HG03575 (cell line): ENCODE data around the gene METTL1.
"Not testable (repeated sequence)": the region's sequence is repeated elsewhere in the genome, so short reads cannot be mapped to it uniquely, and the experiment has no call there.

Source experiments
- ATAC-seq: cut with Tn5 transposase; IDR thresholded peaks from one replicate; pipeline ENCODE4 v1.9.1; 2021; ENCODE audit not compliant: unreplicated experiment, insufficient number of reproducible peaks, low FRiP score; ENCODE audit errors: extremely low read depth

Gene METTL1

GRCh38 chr12:57730336-57731067 lies 41.4 kb downstream of the METTL1 start:
- ATAC-seq = no peak

DNA sequence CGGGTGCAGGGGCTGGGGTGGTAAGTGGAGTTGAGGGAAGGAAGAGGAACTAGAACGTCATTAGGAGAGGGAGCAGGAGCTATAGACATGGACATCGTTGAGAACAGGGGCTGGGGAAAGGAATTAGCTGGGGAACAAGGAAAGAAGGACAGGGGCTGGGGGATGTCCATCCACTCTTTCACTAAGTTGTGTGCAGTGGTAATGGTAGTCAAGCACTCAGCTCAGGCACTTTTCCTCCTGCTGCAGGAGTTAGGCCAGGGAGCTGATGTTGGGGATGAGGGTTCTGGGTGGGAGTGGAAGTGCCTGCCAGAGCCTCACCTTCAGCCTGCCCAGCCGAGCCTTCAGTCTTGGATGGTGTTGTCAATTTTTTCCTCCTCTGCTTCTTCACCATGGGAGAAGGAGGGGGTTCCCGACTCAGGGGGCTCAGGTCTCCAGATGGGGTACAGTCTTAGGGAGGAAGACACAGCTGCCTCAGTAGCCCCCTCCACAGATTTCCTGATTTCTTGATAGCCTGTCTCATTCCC lies 42.5 kb downstream of the METTL1 start:
- no peak for ATAC-seq

GRCh38 chr12:57727758-57728395 lies 44.0 kb downstream of the METTL1 start:
- no peak for ATAC-seq

DNA sequence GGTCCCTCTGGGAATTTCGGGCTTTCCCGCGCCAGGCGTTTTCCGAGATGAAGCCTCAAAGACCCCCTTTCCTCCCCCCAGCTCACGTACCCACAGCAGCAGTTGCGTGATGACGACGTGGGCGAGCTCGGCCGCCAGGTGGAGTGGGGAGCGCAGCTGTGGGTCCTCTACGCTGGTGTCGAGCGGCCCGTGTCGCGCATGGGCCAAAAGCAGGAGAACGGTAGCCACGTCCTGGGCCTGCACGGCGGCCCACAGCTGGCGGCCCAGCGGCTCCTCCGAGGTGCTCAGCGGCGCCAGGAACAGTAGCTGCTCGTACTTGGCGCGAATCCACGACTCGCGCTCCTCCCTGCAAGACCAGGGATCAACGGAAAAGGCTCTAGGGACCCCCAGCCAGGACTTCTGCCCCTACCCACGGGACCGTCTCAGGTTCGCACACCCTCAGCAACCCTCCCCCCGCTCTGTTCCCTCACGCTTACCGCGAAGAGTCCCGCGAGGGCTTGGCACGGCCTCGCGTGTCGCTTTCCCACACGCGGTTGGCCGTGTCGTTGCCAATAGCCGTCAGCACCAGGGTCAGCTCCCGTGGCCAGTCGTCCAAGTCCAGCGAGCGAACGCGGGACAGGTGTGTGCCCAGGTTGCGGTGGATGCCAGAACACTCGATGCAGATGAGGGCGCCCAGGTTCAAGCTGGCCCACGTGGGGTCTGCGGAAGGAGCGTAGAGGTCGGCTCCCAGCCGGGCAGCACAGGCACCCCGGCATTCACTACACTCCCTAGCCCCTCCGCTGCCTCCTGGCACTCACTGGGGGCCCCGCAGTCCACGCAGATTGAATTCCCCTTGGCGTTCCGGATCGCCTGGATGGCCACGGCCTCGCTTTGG lies 44.8 kb downstream of the METTL1 start:
- ATAC-seq = no peak

- ATAC-seq = no peak
Measured at GRCh38 chr12:57726151-57726883, 45.6 kb downstream of the METTL1 start.

DNA sequence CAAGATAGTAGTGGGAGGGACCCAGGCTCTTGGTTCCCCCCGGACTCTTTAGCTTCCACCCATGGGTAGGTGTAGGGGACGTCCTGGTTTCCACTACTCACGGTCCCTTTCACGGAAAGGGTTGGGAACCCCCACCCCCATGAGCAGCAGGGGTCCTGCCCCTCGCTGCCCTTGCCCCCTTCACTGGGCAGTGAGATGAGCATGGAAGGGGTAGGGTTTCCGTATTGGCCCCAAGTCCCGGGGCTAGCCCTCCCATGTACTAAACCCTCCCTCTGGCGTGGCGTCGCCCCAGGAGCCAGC lies 46.1 kb downstream of the METTL1 start:
- ATAC-seq = no peak

- no peak for ATAC-seq
Measured at GRCh38 chr12:57724936-57725740, 46.8 kb downstream of the METTL1 start.

- no peak for ATAC-seq
Measured at GRCh38 chr12:57724003-57724935, 47.6 kb downstream of the METTL1 start.

DNA sequence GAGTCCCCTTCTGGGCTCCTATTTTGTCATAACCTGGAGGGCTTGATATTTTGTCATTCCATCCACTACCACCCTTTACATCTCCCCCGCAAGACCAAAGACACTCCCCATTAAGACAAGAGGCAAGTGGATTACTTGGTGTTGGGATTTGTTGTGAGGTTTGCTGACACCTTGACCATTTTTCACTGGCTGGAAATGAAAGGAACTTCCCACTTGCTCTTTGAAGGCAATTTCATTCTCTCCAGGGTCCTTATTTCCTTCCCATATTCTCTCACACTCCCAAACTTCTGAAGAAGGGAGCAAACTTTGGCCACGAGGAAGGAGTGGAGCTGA lies 48.3 kb downstream of the METTL1 start:
- no peak for ATAC-seq

DNA sequence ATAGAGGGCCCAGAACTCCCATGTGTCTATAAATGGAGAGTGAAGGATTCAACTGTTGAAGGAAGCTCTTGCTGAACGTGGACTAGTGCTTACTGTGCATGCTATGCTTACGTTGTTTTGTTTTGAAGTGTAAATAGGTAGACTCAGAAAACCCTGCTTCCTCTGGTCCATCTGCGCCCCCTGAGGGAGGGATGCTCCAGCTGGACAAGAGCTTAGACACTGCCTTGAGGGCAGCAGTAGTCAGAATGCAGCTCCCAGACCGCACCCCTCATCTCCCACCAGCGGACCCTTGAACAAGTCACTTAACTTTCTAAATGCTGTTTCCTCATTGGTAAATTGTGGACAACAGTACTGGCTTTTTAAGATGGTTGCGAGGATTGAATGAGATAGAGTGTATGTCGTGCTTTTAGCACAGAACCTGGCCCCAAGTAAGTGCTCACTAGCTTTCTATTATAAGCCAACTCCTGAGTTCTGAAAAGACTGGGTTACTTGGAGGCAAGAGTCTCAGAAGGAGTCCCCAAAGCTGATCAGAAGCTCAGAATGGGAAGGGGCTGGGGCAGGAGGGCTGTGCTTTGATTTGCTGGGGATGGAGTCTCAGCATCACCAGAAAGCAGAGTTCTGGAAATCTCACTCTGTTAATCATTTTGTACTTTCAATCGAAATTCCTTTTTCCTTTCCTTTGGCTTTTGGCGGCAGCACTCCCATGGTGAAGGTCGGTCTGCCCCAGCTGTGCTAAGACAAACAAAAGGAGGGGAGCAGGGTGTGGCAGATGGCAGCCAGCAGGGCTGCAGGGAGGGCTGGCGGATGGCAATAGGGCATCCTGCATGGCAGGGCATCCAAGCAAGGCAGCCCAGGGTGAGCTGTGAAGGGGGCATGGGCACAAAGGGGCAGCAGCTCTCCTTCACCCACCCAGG lies 48.9 kb downstream of the METTL1 start:
- ATAC-seq = no peak

- ATAC-seq = not testable (repeated sequence)
Measured at GRCh38 chr12:57721846-57722608, 49.9 kb downstream of the METTL1 start.

DNA sequence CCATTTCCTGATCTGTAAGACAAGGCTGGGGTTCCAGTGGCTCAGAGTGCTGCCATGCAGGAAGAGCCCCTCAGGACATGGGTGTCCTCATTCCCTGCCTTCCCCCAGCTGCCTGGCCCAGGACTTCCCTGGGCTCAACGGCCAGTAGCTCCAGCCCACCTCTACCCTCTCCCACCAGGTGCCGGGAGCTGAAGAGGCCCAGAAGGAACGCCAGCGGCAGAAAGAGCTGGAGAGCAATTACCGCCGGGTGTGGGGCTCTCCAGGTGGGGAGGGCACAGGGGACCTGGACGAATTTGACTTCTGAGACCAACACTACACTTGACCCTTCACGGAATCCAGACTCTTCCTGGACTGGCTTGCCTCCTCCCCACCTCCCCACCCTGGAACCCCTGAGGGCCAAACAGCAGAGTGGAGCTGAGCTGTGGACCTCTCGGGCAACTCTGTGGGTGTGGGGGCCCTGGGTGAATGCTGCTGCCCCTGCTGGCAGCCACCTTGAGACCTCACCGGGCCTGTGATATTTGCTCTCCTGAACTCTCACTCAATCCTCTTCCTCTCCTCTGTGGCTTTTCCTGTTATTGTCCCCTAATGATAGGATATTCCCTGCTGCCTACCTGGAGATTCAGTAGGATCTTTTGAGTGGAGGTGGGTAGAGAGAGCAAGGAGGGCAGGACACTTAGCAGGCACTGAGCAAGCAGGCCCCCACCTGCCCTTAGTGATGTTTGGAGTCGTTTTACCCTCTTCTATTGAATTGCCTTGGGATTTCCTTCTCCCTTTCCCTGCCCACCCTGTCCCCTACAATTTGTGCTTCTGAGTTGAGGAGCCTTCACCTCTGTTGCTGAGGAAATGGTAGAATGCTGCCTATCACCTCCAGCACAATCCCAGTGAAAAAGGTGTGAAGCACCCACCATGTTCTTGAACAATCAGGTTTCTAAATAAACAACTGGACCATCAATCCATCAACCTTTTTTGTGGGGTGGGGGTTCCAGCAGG lies 51.0 kb downstream of the METTL1 start:
- ATAC-seq = no peak

DNA sequence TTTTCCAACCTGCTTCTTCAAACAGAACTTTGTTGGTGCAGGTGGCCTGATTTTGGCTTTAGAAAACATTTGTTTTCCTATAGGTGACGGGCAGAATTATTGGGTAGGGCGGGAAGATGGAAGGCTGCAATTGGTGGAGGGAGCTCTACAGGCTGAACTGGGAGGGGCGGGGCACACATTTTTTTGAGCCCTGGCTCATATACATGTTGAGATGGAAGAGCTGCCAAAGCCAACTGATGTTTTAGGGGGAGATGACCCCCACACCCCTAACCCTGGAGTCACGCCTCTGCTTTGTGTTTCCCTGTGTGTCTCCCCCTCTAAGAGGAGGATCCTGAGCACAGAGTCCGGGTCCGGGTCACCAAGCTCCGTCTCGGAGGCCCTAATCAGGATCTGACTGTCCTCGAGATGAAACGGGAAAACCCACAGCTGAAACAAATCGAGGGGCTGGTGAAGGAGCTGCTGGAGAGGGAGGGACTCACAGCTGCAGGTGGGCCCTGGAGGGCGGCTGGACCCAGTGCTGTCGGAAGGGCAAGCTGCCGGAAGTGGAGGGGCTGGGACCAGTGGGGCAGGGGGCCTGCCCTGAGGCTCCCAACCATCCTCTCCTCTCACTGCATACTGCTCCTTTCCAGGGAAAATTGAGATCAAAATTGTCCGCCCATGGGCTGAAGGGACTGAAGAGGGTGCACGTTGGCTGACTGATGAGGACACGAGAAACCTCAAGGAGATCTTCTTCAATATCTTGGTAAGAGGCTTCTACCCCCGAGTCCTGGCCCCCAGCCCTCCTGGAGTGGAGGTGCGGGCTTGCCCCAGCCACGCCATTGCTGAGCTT lies 51.9 kb downstream of the METTL1 start:
- no peak for ATAC-seq
